Measurements from ENCODE around the gene NSFL1C. TPM values are rescaled to one million over a fixed set of nuclear protein-coding genes. Genes with fewer than 3 reads are reported as not detected.
A peak's percentile ranks its signal among the peaks of the same experiment; 100 is the strongest.

NSFL1C gene
- total RNA-seq, 1 donor from 2014 or later: 83.9 TPM

DNA sequence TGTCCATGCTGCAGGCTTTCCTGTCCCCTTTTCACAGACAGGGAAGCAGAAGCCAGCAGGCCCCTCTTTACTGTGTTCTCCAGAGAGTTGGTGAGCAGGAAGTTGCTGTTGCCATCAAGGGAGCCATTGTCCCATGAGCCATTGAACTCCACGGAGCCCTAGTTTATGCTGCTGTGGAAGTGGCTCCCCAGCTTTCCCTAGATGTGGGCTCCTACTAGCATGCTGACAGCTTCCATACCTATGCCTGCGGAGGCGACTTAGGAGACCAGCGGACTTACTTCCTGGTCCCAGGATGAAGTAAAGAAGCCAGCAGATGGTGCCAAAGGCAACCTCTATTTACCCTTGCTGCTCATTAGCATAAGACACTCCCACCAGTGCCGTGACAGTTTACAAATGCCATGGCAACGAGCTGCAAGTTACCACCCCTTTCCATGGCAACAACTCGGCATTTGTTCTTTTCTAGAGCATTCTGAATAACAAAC lies 43.0 kb downstream of the NSFL1C start:
- no peak for DNase-seq (ENCODE audit: low spot score)

DNA sequence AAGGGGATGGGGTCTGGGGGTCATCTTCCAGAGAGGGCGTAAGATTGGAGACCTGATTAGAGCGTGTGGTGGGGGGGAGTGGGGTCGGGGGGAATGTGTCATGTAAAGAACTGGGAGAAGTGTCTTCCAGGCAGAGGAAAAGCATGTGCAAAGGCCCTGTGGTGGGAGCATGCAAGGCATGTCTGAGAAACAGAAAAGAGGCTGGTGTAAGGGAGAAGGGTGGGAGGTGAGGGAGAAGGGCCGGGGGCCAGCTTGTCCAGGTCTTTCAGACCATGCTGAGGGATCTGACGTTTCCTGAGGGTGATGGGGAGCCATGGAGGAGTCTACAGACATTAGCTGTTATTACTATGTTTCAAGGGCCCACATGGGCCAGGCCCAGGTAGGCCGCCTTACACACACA lies 43.4 kb downstream of the NSFL1C start:
- DNase-seq (ENCODE audit: low spot score): no peak

DNA sequence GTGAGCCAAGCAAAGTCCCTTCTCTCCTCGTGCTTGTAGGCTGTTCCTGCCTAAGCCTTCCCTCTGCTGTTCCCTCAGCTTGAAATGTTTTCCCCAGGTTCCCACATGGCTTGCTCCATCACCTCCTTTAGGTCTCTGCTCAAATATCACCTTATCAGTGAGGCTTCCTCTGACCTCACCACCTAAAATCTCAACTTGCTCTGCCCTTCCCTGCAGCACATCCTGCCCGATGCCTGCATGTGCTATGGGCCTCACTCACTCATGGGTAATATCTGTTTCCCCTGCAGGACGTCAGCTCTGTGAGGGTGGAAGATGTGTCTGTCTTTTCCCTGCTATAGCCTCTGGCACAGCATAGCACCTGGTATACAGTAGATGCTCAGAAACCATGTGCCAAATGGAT lies 43.9 kb downstream of the NSFL1C start:
- no peak for DNase-seq (ENCODE audit: low spot score)

DNA sequence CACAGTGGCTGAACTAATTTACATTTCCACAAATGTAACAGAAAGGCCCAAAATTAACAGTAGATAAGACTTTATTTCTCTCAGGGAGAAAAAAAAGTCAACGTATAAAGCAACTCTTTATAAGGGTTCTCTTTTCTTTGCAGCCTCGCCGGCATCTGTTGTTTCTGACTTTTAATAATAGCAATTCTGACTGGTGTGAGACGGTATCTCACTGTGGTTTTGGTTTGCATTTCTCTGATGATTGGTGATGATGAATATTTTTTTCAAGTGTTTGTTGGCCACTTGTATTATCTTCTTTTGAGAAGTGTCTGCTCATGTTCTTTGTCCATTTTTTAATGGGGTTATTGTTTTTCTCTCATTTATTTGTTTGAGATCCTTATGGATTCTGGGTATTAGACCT lies 46.6 kb downstream of the NSFL1C start:
- no peak for DNase-seq (ENCODE audit: low spot score)

DNA sequence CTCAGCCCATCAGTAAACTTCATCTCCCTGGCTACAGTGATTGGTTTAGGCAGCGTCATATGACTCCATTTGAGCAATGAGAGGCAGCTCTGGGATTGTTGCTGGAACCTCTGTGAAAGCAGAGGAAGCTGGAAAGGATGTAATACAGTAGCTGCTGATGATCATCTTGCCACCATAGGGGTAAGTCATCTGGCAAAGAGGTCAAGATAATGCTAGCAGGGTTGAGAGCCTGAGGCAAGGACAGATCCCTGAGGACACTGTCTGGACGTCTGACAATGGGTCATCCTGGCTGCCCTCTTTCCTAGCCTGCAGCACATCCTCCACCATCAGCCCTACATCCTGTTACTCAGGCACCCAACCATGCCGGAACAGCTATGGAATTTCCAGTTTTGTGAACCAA lies 48.3 kb downstream of the NSFL1C start:
- DNase-seq (ENCODE audit: low spot score): no peak

DNA sequence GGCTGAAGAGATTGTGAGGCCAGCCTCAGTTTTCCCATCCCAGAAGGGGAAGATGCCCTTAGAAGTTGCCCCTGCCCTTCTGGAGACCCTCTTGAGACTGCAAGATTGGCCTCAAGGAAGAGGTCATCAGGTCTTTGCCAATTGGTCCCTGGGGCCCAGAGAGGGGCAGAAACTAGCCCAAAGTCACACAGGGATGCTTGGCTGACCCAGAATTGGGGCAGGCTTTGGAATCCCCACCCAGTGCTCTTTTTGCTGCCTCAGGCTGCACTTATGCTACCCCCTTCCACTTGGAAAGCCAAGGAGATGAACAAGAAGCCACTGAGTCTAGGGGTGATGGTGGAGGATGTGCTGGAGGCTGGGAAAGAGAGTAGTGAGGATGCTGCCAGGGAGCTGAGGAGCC lies 48.9 kb downstream of the NSFL1C start:
- no peak for DNase-seq (ENCODE audit: low spot score)

DNA sequence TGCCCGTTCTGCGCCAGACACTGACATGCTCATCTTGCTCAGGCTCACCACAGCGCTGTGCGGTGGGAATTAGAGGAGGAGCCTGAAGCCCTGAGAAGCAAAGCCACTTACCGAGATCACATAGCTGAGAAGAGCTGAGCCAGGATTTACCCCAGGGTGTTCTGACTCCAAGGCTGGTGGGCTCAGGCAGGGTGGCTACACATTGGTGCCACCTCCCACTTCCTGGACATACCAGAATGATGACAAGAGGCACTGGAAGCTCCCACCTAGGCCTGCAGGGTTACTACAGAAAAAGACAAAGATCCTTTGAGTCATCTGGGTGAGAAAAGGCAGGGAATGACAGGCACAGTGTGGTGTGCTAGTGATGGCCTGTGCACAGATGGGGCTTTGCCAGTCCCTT lies 49.4 kb downstream of the NSFL1C start:
- DNase-seq (ENCODE audit: low spot score): no peak

DNA sequence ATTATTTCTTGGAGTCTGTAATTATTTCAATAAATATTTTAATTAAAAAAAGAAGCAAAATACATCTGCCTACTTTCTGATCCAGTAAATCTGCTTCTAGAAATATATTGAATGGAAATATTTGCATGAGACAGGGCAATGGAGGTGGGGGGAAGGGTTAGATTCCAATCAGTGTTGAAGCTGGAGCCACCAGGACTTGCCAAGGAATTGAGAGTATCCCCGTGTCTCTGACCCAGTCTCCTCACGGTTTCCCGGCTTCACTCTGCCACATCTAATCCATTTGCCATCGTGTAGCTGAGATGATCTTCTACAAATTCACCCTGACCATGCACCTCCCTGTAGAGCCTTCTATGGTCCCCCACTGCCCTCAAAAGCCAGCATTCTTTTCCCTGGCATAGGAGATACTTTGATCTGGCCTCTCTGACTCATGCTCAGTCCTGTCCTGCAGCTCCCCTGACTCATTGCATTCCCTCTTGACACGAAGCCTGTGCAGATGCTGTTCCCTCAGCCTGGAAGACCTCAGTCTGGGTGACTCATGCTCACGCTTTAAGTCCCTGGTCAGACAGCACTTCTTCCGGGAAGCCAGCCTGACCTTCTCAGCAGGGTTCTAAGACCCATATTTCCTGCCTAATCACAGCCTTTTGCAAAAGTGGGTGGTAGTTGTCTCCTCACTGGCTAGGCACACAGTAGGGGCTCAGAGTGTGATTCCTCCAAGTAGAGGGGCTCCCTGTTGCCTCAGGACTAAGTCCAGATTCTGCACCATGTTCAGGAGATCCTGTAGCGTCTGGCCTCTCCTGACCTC lies 50.8 kb downstream of the NSFL1C start:
- no peak for DNase-seq (ENCODE audit: low spot score)

DNA sequence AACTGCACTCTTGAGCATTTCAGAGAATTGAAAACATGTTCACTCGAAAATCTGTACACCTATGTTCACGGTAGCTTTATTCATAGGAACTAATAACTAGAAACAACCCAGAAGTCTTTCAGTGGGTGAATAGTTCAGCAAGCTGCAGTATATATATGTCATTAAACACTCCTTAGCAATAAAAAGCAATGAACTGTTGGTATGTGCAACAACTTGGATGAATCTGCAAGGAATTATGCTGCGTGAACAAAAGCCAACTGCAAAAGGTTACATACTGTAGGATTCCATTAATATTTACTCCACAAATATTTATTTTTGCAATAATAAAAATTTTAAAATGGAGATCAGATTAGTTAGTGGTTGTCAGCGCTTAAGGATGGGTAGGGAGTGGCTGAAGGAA lies 51.7 kb downstream of the NSFL1C start:
- no peak for DNase-seq (ENCODE audit: low spot score)

DNA sequence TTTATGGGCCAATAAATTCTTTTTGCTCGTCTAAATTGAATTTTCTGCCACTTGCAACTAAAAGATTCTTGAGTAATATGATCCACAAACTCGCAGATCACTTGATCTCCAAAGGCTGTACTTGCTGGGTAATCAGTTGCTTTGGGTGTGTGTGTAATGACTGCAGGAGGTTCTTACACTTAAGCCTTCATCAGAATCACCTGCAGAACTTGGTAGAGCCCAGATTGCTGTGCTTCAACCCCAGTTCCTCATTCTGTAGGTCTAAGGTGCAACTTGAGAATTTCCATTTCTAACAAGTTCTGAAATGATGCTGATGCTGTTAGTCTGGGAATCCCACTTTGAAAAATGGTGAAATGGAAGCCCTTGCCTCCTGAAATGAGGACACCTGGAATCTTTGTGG lies 60.8 kb downstream of the NSFL1C start:
- DNase-seq (ENCODE audit: low spot score): peak; percentile 9

DNA sequence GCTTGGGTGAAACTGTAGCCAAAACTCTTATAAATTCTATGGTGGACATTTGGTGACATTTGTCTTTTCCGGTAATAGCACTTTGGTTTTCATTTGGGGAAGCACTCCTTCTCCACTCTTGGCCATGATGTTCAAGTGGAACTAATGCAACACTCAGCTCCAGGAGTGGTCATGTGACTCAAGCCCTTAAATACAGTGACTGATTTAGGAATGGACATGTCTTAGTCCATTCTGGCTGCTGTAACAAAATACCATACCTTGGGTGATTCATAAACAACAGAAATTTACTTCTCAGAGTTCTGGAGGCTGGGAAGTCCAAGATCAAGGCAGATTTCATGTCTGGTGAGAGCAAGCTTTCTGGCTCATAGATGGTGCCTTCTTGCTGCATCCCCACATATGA lies 63.0 kb downstream of the NSFL1C start:
- no peak for DNase-seq (ENCODE audit: low spot score)

DNA sequence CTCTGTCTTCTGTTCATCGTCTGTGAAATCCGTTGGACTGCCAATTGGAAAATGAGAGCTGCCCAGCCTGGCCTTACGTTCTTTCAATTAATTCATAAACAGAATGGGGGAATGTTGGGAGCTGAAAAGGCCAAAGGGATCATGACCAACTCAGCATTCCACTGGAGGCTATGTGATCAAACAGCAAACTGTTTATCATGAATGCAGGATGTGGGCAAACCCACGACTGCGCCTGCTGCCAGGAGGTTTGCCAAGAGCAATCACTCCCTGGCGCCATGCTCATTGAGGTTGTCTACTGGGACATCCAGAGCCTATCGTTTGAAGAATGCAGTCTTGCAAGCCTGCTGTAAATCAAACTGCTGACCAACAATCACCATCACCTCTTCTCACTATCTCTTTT lies 64.5 kb downstream of the NSFL1C start:
- peak; percentile 22 for DNase-seq (ENCODE audit: low spot score)

DNA sequence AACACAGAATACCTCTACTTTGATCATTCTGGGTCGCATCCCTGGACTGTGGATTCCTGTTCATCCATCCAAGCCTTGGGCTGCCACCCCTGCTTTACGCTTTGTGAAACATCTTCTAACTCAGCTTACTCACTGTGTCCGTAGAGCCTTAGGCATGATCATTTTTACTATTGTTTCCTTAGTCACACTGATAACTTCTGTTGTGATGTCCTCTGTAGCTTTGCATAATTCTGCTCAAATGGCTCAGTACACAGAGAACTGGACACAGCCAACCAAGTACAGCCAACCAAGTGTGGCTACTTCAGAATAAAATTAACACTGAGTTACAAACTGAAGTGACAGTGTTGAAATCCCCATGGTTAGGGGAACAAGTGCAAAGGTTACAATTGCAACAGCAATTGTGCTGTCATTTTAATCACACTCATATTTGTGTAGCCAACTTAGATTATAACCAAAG lies 65.2 kb downstream of the NSFL1C start:
- DNase-seq (ENCODE audit: low spot score): no peak

DNA sequence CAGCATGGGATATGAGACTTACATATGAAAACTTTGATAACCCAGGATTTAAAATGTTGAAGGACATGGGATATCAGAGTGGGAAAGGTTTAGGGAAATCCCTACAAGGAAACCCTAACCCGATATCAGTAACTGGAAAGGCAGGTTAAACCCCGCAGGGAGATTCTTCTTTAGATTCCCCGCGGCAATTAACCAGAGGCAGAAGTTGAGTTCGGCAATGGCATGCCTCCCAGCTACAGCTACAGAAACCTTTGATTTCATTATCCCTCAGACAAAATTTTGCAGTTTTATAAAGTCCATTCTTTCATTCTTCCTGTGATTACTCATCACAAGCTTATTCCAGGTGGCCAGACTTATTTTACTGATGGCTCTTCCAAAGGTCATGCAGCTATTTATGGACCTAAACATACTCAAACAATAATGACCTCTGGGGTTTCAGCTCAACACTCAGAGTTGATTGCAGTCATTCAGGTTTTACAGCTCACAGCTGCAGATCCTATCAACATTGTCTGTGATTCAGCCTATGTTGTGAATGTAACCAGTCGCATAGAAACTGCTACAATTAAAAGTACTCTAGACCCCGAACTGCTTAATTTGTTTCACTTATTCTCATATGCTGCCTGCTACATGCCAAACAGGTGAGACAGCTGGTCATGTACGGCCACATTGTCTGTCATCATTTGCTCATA lies 66.8 kb downstream of the NSFL1C start:
- peak; percentile 45 for DNase-seq (ENCODE audit: low spot score)

DNA sequence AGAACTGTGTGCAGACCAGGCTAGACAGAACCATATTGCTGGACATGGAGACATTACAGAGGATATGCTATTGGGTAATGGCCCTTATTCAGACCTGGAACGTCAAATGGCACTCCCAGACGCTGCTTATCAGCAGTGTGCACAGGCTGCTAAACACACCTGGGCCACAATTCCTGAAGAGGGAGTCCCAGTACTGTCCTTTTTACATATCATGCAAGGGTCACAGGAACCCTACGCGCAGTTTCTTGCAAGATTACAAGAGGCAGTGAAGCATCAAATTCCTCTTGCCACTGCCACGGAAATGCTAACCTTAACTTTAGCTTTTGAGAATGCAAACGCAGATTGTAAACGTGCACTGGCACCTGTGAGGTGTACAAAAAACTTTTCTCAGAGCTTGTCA lies 68.5 kb downstream of the NSFL1C start:
- DNase-seq (ENCODE audit: low spot score): peak; percentile 38

DNA sequence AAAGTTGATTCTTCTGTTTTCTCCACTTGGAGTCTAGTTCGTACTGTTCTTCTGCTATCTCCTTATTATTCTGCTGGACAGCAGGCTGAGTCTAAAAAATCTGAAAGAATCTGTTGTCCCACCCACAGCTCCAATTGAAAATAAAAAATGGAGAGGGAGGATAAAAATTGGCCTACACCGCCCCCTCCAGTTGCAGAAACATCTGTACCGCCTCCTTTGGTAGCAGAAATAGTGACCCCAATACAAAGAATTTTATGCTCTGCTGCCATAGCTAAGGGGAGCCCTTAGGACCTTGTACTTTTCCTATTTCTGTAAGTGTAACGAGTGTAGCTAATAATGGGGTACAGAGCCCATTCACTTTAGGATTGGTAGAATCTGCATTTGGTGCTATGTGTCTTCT lies 68.9 kb downstream of the NSFL1C start:
- DNase-seq (ENCODE audit: low spot score): peak; percentile 19

DNA sequence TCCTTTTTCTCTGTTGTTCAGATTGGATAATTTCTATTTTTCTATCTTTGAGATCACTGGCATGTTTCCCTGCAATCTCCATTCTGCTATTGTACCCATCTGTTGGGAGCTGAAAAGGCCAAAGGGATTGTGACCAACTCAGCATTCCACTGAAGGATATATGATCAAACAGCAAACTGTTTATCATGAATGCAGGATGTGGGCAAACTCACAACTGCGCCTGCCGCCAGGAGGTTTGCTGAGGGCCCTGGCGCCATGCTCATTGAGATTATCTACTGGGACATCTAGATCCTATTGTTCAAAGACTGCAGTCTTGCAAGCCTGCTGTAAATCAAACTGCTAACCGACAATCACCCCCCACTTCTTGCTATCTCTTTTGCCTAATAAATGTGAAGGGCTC lies 69.9 kb downstream of the NSFL1C start:
- peak; percentile 15 for DNase-seq (ENCODE audit: low spot score)

DNA sequence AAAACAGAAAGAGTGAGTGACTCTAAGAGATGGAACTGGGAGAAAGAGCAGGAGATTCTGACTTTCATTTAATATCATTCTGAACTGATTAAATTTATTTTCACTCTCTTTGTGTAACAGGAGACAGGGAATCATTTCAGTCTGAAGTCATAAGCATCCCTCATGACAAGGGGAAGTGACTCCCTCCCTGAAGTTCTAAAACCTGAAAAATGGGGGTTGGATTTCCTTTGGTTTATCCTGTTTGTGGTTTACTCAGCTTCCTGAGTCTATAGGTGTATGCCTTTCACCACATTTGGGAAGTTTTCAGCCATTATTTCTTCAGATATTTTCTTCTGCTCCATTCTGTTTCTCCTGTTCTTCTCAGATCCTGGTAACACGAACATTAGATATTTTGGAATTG lies 70.4 kb downstream of the NSFL1C start:
- DNase-seq (ENCODE audit: low spot score): no peak

DNA sequence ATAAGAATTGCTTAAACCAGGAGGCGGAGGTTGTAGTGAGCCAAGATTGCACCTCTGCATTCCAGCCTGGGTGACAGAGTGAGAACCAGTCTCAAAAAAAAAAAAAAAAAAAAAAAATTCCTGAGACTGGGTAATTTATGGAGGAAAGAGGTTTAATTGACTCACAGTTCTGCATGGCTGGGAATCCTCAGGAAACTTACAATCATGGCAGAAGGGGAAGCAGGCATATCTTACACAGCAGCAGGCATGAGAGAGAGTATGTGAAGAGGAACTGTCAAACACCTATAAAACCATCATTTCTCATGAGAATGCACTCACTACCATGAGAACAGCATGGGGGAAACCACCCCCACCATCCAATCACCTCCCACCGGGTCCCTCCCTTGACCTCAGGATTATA lies 72.0 kb downstream of the NSFL1C start:
- no peak for DNase-seq (ENCODE audit: low spot score)

DNA sequence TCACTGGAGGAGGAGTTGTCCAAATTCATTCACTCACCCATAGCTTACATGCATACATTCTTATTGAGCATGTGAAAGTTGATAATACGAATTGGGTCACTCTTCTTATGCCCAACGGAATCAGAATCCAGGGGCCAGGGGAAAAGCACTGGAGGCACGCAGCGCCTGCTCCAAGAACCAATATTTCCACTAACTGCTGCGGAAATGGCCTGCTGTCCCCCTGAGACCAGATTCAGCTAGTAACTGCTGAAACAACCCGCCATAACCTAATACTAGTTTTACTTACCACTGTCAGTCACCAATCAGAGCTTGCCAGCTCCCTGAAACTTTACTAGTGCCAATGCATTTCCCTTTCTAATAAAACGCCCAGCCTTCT lies 73.2 kb downstream of the NSFL1C start:
- peak; percentile 34 for DNase-seq (ENCODE audit: low spot score)

DNA sequence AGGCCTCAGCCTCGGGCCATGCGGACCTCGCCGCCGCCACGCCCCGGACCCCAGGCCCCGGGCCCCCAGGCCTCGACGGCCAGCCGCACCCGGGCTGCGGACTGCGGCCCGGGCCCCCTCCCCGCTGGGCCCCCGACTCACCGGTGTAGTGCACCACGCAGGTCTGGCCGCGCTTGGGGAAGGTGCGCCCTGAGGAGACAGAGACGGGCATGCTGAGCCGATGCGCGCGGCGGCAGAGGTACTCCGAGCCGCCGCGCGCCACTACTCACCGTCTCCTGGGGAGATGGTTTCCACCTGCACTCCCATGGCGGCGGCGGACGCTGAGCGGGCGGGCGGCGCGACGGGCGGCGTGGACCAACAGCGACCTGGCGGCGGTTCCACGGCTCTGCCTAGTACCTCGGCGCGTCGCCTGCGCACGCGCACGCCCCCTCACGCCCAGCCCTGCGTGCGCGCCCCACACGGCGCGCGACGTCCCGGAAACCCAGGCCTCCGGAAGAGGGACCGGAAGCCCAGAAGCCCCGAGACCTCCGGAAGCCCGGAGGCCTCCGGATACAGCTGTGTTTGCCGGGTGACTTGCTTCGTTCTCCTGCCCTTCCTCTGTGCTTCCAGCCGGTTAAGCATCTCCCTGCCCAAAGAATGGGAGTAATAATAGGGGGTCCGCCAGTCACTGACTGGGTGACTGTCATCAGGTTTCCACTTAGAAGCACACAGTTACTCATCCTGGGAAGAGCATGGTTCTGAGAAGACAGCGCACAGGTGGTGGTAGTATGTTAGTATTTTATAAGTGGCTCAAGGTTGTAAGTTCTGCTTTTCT lies 73.7 kb downstream of the NSFL1C start, which contains the start of gene FKBP1A:
FKBP1A (minus strand) TSS at position 362 of the 814 bp plus-strand sequence; CDS start at position 306, 56 bp downstream.
- peak; percentile 92 for DNase-seq (ENCODE audit: low spot score)

DNA sequence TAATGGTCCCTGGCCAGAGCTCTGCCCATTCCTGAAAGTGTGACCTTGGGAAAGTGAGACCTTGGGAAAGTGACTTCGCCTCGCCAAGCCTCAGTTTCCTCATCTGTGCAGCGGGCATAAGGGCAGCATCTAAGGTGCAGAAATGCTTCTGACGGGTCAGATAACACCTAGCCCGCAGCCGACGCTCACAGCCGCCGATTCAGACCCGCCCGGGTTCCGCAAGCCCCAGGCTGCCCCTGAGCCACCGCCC lies 74.3 kb downstream of the NSFL1C start:
- no peak for DNase-seq (ENCODE audit: low spot score)
